GM21390 (cell line): ENCODE results near the gene NDUFA7.
"Not testable (repeated sequence)": the region's sequence is repeated elsewhere in the genome, so short reads cannot be mapped to it uniquely, and the experiment has no call there.

Experiments used
- ATAC-seq: cut with Tn5 transposase; IDR thresholded peaks from one replicate; pipeline ENCODE4 v1.9.1; 2021; ENCODE audit not compliant: unreplicated experiment

Gene NDUFA7

DNA sequence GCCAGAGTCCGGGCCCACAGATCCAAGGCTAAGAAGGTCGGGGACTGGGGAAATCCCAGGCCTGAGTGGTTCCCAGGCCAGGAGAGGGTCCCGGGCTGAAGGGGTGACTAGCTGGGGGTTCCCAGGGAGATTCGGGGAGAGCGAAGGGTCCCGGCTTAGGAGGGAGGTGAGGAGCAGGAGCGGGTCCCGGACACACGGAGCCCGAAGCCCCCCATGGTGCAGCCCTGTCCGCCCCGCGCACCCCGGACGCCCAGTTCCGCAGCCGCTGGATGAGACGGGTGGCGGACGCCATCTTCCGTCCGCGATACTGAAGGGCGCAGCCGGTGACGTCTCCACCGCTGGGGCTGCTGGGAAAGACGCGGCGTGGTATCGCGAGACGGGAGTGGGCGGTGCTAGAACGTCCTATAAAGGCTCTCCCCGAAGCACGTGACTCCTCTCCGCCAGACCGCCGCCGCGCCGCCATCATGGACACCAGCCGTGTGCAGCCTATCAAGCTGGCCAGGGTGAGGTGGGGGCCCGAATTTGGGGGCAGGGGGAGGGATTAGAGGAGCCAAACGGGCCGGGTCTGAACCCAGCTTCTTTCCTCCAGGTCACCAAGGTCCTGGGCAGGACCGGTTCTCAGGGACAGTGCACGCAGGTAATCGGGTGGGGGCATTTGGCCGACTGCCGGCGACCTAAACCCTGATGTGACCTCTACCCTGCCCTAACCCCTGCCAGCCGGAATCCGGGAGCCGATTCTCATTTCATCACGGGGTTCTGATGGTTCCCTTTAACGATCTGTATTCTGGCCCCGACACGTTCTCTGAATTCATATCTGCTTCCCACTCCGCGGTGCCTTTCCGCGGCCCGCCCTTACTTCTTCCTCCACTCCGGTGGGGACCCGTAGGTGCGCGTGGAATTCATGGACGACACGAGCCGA, at the start of gene NDUFA7, which contains the start of gene RPS28:
Gene NDUFA7, minus strand, starts transcription at position 309 of the 919 bp plus-strand sequence. Its CDS starts 17 bp downstream, at position 292.
Gene RPS28, plus strand, starts transcription at position 430 of the 919 bp plus-strand sequence. Its CDS starts 35 bp downstream, at position 465.
- ATAC-seq, result peak; percentile 86

DNA sequence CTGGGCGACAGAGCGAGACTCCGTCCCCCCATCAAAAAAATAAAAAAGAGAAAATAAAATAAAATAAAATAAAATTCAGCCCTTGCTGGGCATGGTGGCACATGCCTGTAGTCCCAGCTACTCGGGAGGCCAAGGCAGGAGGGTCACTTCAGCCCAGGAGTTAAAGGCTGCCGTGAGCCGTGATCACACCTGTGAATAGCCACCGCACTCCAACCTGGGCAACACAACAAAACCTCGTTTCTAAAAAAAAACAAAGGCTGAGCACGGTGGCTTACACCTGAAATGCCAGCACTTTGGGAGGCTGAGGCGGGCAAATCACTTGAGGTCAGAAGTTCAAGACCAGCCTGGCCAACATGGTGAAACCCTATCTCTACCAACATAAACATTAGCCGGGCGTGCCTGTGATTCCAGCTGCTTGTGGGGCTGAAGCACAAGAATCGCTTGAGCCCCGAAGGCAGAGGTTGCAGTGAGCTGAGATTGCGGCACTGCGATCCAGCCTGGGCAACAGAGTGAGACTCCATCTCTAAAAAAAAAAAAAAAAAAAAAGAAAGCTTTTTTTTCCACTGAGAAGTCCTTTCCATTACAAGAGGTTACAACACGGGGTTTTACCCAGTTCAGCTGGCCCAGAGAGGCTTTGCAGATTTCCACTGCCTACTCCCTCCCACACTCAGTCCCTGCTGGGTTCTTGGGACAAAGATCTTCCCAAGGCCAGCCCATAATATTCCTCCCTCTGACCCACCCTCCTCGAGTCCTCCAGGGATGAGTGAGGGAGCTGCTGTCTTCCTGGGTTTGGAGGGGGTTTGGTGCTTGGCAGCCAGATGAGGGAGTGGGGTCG, 49.2 kb upstream of the NDUFA7 start:
- no peak for ATAC-seq

- ATAC-seq, result no peak
Observed at GRCh38 chr19:8367327-8368001, 46.3 kb upstream of the NDUFA7 start.

DNA sequence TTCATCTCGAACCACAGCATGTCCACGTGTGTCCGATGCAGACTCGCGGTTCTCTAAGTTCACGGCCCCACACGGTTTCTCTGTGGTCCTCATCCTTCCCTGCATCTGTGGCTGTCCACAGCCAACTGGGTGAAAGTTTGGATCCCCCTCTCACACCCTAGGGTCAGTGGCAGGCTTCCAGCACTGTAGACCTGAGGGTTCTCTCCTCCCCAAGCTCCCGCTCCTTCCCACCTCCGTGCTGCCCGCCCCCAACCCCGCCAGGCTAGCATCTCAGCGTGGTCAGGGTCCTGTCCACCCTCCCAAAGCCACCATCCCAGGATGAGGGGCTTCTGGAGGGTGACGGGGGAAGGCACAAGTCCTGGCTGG, 45.8 kb upstream of the NDUFA7 start:
- no peak for ATAC-seq

- ATAC-seq, result no peak
Observed at GRCh38 chr19:8366121-8366581, 45.0 kb upstream of the NDUFA7 start.

GRCh38 chr19:8363803-8364771, 42.9 kb upstream of the NDUFA7 start, which contains the start of gene ANGPTL4:
TSS of gene ANGPTL4 (plus strand) at chr19:8364155. CDS start at chr19:8364322, 167 bp downstream.
- ATAC-seq, result no peak

- no peak for ATAC-seq
Observed at GRCh38 chr19:8361921-8362793, 41.0 kb upstream of the NDUFA7 start.

- ATAC-seq, result no peak
Observed at GRCh38 chr19:8360196-8360595, 39.0 kb upstream of the NDUFA7 start.

DNA sequence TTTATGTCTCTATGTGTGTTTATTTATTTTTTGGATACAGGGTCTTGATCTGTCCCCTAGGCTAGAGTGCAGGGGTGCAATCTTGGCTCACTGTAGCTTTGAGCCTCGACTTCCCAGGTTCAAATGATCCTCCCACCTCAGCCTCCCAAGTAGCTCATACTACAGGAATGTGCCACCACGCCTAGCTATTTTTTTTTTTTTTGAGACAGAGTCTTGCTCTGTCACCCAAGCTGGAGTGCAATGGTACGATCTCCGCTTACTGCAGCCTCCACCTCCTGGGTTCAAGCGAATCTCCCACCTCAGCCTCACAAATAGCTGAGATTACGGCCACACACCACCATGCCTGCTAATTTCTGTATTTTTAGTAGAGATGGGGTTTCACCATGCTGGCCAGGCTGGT, 37.8 kb upstream of the NDUFA7 start:
- no peak for ATAC-seq

DNA sequence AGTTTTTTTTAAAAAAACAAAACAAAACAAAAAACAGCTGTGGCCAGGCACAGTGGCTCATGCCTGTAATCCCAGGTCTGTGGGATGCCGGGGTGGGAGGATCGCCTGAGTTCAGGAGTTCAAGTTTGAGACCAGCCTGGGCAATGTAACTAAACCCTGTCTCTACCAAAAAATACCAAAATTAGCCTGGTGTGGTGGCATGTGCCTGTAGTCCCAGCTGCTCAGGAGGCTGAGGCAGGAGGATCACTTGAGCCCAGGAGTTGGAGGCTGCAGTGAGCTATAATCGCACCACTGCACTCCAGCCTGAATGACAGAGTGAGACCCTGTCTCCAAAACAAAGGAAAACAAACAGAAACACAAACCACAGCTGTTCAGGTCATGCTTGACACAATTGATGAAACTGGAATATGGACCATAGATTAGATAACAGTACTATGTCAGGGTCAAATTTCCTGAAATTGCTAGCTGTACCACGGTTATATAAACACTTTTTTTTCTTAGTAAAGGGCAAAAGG, 35.9 kb upstream of the NDUFA7 start:
- ATAC-seq, result no peak

DNA sequence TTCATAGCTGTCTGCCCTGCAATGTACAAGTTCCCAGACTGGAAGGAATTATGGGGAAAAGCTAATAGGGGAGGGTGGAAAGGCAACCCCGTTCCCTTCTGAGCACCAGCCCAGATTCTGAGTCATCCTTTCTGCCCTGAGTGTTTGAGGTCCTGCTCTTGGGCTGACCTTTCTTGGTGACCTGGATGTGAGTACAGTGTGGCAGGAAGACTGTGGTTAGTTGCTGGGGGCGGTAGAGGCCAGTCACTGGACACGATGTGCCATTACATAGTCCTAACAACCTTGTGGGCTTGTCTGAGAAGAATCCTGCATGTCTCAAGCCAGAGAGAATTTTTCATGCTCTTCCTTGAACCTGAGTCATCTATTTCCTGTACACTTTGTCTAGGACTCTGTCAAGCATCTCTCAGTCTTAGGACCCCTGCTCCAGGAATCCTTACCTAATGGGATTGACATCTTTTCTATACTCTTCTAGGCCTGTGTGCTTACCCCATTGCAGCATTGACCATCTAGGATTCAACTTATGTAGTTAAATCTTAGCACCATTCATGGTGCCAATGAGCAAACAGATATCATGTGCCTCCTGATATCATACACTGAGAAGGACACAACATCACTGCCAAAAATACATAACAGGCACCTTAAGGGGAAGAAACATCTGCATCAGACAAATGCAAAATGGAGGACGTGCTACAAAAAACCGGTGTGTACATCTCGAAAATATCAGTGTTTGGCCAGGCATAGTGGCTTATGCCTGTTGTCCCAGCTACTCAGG, 34.6 kb upstream of the NDUFA7 start:
- ATAC-seq, result no peak

DNA sequence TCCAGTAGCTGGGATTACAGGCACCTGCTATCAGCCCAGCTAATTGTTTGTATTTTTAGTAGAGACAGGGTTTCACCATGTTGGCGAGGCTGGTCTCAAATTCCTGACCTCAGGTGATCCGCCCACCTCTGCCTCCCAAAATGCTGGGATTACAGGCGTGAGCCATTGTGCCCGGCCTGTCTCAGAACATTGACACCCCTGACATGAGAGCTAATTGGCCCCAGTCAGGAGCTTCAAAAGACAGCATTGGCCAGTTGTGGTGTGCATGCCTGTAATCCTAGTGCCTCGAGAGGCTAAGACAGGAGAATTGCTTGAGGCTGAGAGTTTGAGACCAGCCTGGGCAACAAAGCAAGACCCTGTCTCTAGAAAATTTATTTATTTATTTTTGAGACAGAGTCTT, 31.7 kb upstream of the NDUFA7 start:
- not testable (repeated sequence) for ATAC-seq

- no peak for ATAC-seq
Observed at GRCh38 chr19:8352134-8352827, 31.1 kb upstream of the NDUFA7 start.

DNA sequence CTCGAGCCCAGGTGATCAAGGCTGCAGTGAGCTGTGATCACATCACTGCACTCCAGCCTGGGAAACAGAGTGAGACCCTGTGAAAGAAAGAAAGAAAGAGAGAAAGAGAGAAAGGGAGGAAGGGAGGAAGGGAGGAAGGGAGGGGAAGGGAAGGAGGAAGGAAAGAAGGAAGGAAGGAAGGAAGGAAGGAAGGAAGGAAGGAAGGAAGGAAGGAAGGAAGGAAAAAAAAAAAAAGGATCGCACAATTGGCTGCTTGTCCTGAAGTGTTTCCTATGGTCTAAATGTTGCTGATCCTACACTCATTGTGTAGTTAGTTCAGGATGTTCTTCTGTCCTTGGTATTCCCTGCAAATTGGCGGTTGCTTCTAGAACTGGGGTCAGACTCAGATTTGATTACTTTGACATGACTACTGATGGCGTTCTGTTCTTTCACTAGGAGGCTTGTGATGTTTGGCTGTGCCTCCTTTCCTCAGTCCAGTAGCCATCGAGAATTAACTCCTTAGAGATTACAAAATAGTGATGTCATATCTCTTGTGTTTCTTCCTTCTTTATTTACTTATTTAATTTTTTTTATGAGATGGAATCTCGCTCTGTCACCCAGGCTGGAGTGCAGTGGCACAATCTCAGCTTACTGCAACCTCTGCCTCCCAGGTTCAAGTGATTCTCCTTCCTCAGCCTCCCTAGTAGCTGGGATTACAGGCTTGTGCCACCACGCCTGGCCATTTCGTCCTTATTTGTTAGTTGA, 28.6 kb upstream of the NDUFA7 start:
- not testable (repeated sequence) for ATAC-seq

GRCh38 chr19:8343483-8343844, 22.3 kb upstream of the NDUFA7 start:
- no peak for ATAC-seq

DNA sequence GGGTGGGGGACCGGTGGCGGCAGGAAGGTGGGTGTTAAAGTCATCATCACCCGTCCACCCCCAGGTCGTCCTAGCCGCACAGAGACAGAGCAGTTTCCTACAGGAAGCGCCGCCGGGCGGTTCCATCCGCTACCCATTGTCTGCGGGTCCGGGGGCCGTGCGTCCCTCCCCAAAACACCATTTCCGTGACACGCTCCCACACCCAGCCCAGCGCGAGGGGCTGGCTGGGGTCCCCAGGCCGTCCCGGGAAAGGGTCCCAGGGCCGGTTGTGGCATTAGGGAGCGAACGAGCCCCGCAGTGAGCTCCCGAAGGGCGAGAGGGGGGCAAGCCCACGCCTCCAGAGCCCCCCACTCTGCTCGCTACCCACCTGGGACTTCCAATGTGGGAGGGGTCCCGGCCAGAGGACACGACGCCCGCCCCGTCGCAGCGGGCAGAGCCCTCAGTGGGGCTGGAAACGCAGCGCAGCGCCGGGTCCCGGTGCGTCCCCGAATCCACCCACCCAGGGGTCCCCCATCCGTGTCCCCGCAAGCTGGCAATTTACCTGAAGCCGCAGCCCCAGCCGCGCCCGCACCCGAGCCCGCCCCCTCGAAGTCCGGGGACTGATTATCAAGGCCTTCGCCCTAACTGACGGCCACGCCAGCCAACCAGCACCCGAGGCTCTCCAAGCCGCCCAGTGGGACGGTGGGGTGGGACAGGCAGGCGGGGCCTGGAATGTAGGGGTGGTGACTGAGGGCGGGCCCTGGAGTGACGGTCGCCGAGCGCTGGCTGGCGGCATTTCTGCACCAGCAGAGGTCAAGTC, 21.7 kb upstream of the NDUFA7 start, which contains the start of gene KANK3:
Gene KANK3, minus strand, starts transcription at position 579 of the 799 bp plus-strand sequence. CDS start 5,434 bp downstream, outside the sequence.
- peak; percentile 82 for ATAC-seq
